Dedifferentiated amniotic fluid mesenchymal stem cell (primary cell): ENCODE data around the gene XXYLT1.
"Not testable (repeated sequence)": the region's sequence is repeated elsewhere in the genome, so short reads cannot be mapped to it uniquely, and the experiment has no call there.

Experiments
- DNase-seq: peaks from one replicate; pipeline ENCODE4 v3.0.0-alpha.2; 2016; ENCODE audit errors: extremely low spot score

Gene XXYLT1

GRCh38 chr3:195042743-195043606, 228.0 kb downstream of the XXYLT1 start:
- no peak for DNase-seq

GRCh38 chr3:195041871-195042742, 228.9 kb downstream of the XXYLT1 start:
- DNase-seq: no peak

GRCh38 chr3:195040773-195041520, 230.0 kb downstream of the XXYLT1 start:
- DNase-seq: no peak

- DNase-seq: no peak
Measured at GRCh38 chr3:195040094-195040493, 230.9 kb downstream of the XXYLT1 start.

GRCh38 chr3:195039180-195039843, 231.6 kb downstream of the XXYLT1 start:
- no peak for DNase-seq

- no peak for DNase-seq
Measured at GRCh38 chr3:195038161-195038560, 232.8 kb downstream of the XXYLT1 start.

GRCh38 chr3:195037586-195037985, 233.4 kb downstream of the XXYLT1 start:
- not testable (repeated sequence) for DNase-seq

GRCh38 chr3:195036974-195037373, 234.0 kb downstream of the XXYLT1 start:
- no peak for DNase-seq

- no peak for DNase-seq
Measured at GRCh38 chr3:195036574-195036973, 234.4 kb downstream of the XXYLT1 start.

- DNase-seq: no peak
Measured at GRCh38 chr3:195036203-195036505, 234.8 kb downstream of the XXYLT1 start.

- DNase-seq: no peak
Measured at GRCh38 chr3:195035345-195036202, 235.4 kb downstream of the XXYLT1 start.

GRCh38 chr3:195034541-195034940, 236.4 kb downstream of the XXYLT1 start:
- no peak for DNase-seq

- no peak for DNase-seq
Measured at GRCh38 chr3:195034101-195034500, 236.9 kb downstream of the XXYLT1 start.

GRCh38 chr3:195033531-195034091, 237.3 kb downstream of the XXYLT1 start:
- no peak for DNase-seq

GRCh38 chr3:195032955-195033354, 238.0 kb downstream of the XXYLT1 start:
- no peak for DNase-seq

GRCh38 chr3:195032106-195032759, 238.7 kb downstream of the XXYLT1 start:
- DNase-seq: no peak

GRCh38 chr3:195031574-195032003, 239.4 kb downstream of the XXYLT1 start:
- DNase-seq: no peak

- DNase-seq: peak; percentile 21
Measured at GRCh38 chr3:195030791-195031321, 240.1 kb downstream of the XXYLT1 start.

GRCh38 chr3:195028877-195029606, 241.9 kb downstream of the XXYLT1 start:
- no peak for DNase-seq
